AG04449 (cell line): ENCODE measurements around the gene CCIN.
A peak's percentile ranks its signal among the peaks of the same experiment; 100 is the strongest.

Experiments used
- CTCF ChIA-PET: fragments of 350-600 bp; formaldehyde crosslinking; extraction: SDS; loops from one replicate; lab custom pipeline; 2021; ENCODE audit warnings: antibody characterized with exemption; lab: Yijun Ruan, JAX
- POLR2A ChIA-PET: fragments of 400-600, 350-600 bp; formaldehyde crosslinking; extraction: SDS; loops from one replicate; lab custom pipeline; 2020; ENCODE audit warnings: antibody characterized with exemption, inconsistent platforms; lab: Yijun Ruan, JAX
- DNase-seq: peaks from one replicate; pipeline ENCODE4 v3.0.0-alpha.2; 2010; ENCODE audit warnings: low read depth, low spot score
- H3K4me3 ChIP-seq: 2 replicates; pipeline ENCODE4 v1.5.1; 2011; ENCODE audit warnings: low read depth, mild to moderate bottlenecking, control low read depth, low read length
- CTCF ChIP-seq: IDR thresholded peaks from one replicate; pipeline ENCODE4 v1.5.1; 2011; ENCODE audit warnings: mild to moderate bottlenecking, moderate library complexity, low read length, control low read depth, inconsistent platforms; ENCODE audit not compliant: insufficient read depth; ENCODE audit errors: missing control alignments

Gene CCIN

GRCh38 chr9:36138496-36138895 is 30.7 kb upstream of the CCIN start:
- CTCF ChIA-PET = interaction anchor here (6.3 kb wide), 1 partner anchor 26 kb away, joined by 45 read pairs; no protein-coding TSS in a partner anchor
- DNase-seq = no peak
- H3K4me3 ChIP-seq = no peak overlapping the region
- POLR2A ChIA-PET = no interaction called here
- TF ChIP-seq CTCF = no peak

- no peak overlapping the region for H3K4me3 ChIP-seq
- TF ChIP-seq CTCF = no peak
- ChIA-PET CTCF (interaction anchor here (1.5 to 6.3 kb wide), 2 partner anchors 23 to 26 kb away, joined by 3 to 45 read pairs; no protein-coding TSS in a partner anchor), POLR2A (no interaction called here)
- DNase-seq = no peak
These were observed 30.3 kb upstream of the CCIN start for GRCh38 chr9:36138901-36139300.

- DNase-seq = no peak
- no peak overlapping the region for H3K4me3 ChIP-seq
- no peak for TF ChIP-seq CTCF
- ChIA-PET POLR2A (interaction anchor here (0.6 kb wide), 1 partner anchor 25 kb away, joined by 3 read pairs; no protein-coding TSS in a partner anchor), CTCF (interaction anchor here (0.7 to 6.3 kb wide), 8 partner anchors 9 to 186 kb away, joined by 3 to 45 read pairs (median 3); no protein-coding TSS in a partner anchor)
These were observed 28.8 kb upstream of the CCIN start for GRCh38 chr9:36140086-36141084.

GRCh38 chr9:36141288-36141687 is 27.9 kb upstream of the CCIN start:
- peak; percentile 48 for TF ChIP-seq CTCF
- H3K4me3 ChIP-seq = no peak overlapping the region
- ChIA-PET POLR2A (interaction anchor here (0.6 kb wide), 1 partner anchor 24 kb away, joined by 3 read pairs; no protein-coding TSS in a partner anchor), CTCF (interaction anchor here (0.8 to 6.3 kb wide), 4 partner anchors 10 to 51 kb away, joined by 3 to 45 read pairs (median 4); no protein-coding TSS in a partner anchor)
- no peak for DNase-seq

- POLR2A ChIA-PET = no interaction called here
- no peak for DNase-seq
- H3K4me3 ChIP-seq = no peak overlapping the region
- CTCF ChIA-PET = interaction anchor here (0.8 to 6.3 kb wide), 3 partner anchors 9 to 23 kb away, joined by 3 to 45 read pairs (median 3); no protein-coding TSS in a partner anchor
- TF ChIP-seq CTCF = no peak
These were observed 27.4 kb upstream of the CCIN start for GRCh38 chr9:36141761-36142160.
